NCI-H1436 treated with DMSO at 0.1 percent for 48 hours (cell line): Measurements from ENCODE around the gene NOP9.

Experiments used
- DNase-seq: peaks from one replicate; lab custom pipeline; 2025; lab: John Stamatoyannopoulos, UW

The NOP9 gene

DNA sequence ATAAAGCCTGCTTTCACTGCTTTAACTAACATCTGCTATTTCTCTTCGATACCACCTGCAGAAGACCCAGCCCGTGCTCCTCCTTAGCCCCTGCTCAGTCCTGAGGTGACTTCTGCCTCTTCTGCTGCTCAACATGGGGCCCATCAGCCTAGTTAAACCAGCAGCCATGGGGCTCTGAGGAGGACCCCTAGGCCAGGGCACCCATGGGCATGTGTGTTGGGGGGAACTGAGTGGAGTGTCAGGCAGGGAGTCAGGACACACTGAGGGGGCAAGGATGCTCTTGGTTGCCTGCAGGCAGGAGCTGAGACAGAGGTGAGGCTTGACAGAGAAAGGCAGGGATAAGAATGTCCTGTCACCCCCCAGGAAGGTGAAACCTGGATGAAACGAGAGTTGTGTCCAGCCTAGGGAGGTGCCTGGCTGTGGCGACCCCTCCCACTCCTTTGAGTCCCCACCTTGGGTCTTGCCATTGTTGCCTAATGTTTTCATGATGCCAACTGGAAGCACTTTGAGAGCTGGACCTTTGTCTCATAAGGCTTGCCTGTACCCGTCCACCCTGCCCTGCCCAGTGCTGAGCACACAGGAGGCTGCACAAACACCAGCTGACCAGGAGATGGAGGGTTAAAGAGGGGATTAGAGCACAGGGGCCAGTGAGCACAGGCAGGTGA, 15.7 kb upstream of the NOP9 start:
- no peak for DNase-seq

DNA sequence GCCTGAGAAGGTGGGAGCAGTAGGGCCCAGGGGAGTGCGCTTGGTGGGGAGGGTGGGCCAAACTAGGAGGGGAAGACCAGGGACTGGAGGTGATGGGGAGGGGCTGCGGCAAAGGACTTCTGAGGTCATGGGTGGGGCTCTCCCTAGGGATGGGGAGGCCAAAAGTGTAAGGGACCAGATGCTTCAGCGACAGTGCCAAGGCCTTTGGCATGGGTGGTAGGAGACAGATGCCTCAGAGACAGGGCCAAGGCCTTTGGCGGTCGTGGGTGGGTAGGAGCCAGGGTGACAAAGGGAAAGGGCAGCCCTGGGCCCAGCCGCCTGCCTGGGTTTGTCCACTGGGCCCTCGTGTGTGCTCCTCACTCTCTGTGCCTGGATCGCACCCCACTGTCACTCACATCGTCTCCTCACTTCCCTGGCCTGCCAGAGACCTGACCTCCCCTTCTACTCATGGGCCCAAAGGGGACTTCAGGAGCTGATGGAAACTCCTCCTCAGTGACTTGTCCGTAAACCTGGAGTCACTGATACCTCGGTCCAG, 15.1 kb upstream of the NOP9 start:
- no peak for DNase-seq

GRCh38 chr14:24285351-24285750, 14.3 kb upstream of the NOP9 start:
- DNase-seq = no peak

DNA sequence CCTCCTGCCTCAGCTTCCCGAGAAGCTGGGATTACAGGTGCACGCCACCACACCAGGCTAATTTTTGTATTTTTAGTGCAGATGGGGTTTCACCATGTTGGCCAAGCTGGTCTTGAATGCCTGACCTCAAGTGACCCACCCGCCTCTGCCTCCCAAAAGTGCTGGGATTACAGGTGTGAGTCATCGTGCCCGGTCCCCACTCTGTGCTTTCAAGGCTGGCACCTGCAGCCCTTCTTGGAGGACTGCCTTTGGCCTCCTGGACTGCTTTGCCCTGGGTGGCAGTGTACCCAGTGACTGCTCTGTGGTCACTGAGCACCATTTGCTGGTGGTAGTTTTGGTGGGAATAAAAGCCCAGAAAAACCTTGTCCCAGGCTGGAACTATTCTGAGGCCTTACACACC, 12.7 kb upstream of the NOP9 start:
- DNase-seq = no peak

- DNase-seq = no peak
These were observed 9.9 kb upstream of the NOP9 start for GRCh38 chr14:24289649-24290280.

GRCh38 chr14:24290746-24291145, 8.9 kb upstream of the NOP9 start:
- no peak for DNase-seq

DNA sequence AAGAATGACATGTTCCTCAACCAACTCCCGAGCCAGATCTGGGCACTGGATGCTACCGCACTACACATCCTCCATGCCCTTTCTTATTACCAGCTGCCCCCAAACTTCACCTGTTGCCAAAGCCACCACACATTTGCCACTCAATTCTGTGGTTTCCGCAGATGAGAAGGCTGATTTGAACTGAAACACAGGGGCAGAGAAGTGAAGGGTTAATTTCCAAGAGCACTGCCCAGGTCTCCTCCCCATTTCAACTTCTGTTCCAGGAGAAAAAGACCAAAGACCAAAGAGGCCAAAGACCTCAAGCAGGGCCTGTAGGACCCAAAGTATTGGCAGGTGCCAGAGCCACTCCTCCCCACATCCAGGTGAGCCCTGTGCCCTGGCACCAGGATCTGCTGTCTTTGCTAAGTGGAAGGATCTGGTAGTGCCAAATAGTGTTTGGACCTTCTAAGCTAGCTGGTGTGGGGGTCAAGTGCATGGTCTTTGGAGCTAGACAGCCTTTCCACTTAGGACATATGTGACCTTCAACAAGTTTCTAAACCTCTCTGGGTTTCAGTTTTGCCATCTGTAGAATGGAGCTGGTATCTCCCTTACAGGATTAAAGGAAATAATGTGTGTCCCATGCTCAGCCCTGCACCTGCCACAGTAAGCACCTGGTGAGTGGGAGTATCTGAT, 8.1 kb upstream of the NOP9 start:
- DNase-seq = no peak

GRCh38 chr14:24292118-24292807, 7.4 kb upstream of the NOP9 start:
- DNase-seq = no peak

DNA sequence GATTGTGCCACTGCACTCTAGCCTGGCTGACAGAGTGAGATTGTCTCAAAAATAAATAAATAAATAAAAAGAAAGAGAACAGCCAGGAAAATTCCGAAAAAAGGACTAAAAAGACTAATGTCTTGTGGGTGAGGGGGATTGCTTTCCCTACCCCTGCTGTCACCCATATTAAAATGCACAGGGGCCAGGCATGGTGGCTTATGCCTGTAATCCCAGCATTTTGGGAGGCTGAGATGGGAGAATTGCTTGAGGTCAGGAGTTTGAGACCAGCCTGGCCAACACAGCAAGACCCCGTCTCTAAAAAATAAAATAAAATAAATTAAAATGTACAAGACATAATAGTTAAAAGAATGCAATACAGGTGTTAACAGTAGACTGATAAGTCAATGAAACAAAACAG, 6.1 kb upstream of the NOP9 start:
- DNase-seq = no peak

DNA sequence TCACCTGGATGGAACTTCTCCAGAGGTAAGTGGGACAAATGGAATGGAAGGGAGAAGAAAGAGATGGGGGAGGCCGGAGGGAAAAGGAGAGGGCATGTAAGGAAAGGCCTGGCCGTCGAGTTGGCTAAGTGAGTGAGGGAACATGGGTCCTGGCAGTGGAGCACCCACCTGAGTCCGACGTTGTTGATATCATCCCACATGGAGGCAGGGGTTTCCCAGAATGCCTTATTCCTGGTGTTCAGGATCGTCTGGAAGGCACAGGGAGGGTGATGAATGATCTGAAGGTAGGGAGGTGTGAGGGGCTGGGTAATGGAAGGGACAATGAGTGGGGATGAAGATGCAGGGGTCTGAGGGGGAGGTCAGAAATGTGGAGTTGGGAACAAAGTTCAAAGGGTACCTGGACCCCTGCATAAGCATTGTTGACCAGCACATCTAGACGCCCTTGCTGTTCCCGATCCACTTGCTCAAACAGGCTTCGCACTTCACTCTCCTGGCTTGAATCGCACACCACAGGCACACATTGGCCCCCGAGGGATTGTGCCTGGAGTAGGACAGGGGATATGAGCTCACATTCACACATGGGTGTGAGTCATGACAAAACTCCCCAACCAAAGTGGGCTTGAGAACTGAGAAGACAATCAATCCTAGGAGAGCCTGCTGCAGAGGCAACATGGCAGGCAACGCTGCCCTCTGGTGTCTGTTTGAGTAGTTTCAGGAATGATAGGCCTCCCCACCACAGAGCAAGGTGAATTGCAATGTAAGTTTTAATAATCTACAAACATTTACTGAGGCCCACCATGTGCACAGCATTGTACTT, 3.1 kb upstream of the NOP9 start:
- peak; percentile 21 for DNase-seq

- no peak for DNase-seq
These were observed 2.3 kb upstream of the NOP9 start for GRCh38 chr14:24297190-24297964.

DNA sequence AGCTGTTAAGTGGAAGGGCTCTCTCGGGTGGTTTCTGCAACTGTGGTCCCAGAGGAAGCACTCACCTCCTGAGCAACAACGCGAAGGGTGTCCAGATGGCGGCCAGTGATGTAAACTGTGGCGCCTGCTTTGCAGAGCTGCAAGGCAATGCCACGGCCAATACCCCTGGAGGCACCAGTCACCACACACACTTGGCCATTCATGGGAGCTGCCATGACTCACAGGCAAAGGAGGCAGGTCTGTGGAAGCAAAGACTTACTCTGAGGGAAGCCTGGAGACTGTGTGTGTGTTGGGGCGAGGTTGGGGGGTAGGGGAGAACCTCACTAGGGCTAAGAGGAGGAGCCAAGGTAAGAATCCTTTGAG, 777 bp upstream of the NOP9 start:
- DNase-seq = no peak

DNA sequence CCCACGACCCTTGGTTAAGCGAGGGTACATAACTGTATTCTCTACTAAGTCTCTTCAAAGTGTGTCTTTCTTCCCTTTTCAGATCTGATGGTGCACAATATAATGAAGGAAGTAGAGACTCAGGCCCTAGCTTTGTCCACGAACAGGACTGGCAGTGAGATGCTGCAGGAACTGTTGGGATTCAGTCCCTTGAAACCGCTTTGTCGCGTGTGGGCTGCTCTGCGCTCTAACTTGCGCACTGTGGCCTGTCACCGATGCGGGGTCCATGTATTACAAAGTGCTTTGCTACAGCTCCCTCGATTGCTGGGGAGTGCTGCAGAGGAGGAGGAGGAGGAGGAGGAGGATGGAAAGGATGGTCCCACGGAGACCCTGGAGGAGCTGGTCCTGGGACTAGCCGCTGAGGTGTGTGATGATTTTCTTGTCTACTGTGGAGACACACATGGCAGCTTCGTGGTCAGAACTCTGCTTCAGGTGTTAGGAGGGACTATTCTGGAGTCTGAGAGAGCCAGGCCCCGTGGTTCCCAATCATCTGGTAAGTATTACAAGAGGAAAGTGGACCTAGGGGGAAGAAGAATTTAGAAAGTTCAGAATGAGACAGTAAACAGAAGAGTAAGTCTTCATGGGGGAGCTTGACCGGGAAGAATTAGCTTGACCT, 803 bp downstream of the NOP9 start:
- DNase-seq = no peak

GRCh38 chr14:24304019-24304387, 4.4 kb downstream of the NOP9 start:
- no peak for DNase-seq

- DNase-seq = no peak
These were observed 7.5 kb downstream of the NOP9 start for GRCh38 chr14:24307156-24307574.

GRCh38 chr14:24307575-24308341, 8.1 kb downstream of the NOP9 start, which contains the start of gene CIDEB:
CIDEB (minus strand) TSS chr14:24307977; CDS start chr14:24307858, 119 bp downstream.
- DNase-seq = no peak

- no peak for DNase-seq
These were observed 8.9 kb downstream of the NOP9 start for GRCh38 chr14:24308342-24309124.

DNA sequence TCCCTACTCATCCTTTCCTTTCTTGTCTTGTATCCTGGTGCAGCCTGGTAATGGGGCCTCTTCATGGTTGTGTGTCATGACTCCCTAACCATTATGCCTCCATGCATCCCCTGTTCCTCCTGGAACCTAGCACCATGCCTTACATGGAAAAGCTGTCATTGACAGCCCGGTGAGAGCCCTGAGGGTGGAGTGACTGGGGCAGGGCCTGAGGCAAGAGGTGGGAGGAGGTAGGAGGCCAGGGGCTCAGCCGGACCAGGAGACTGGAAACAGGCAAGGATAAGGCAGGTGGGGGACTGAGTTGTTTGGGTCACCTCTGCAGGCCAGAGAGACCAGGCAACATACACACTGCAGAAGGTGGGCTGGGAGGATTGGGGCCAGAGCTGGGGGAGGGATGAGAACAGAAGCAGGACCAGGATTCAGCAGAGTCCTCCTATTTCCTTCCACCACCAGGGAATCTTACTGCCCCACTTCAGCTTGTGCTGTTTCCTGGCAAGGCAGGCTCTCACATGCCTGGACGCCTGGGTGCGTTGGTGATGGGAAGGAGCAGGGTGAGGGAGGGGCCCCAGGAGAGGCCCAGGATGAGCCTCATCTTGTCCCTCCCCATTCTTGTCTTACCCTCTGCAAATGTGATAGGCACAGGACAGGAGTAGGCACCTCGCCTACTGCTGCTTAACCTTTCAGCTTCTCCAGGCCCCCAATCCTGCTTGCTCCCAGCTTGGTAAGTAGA, 10.1 kb downstream of the NOP9 start, which contains the start of gene LTB4R2:
LTB4R2 (plus strand) TSS at position 603 of the 727 bp plus-strand sequence. CDS start 525 bp downstream, outside the sequence.
- no peak for DNase-seq
